WTC11 (cell line): ENCODE results near the gene LONP2. TPM values are rescaled to one million over a fixed set of nuclear protein-coding genes. Genes with fewer than 3 reads are reported as not detected.

Experiments used
- ATAC-seq: fragments of 200-7000 bp; cut with Tn5 transposase; 2 replicates; pipeline ENCODE4 v1.10.0; 2021; ENCODE audit warnings: mild to moderate bottlenecking, moderate library complexity
- CTCF ChIA-PET: fragments of 300-600 bp; sonication (Branson Sonifier 250); formaldehyde crosslinking; loops from one replicate; lab custom pipeline; 2021; ENCODE audit warnings: antibody characterized with exemption; lab: Charles Lee
- POLR2A ChIA-PET: fragments of 350-600 bp; sonication (Branson Sonifier 250); formaldehyde crosslinking; loops from one replicate; lab custom pipeline; 2021; ENCODE audit warnings: antibody characterized with exemption; lab: Charles Lee
- DNase-seq: peaks from one replicate; pipeline ENCODE4 v3.0.0; 2021; ENCODE audit warnings: low spot score
- H3K27ac Mint-ChIP-seq: 2 replicates; pipeline ENCODE4 v1.8.0; 2021; ENCODE audit warnings: mixed read lengths
- H3K27me3 Mint-ChIP-seq: 2 replicates; pipeline ENCODE4 v1.8.0; 2021; ENCODE audit warnings: low read depth, mild to moderate bottlenecking, moderate library complexity, mixed read lengths
- H3K36me3 Mint-ChIP-seq: 2 replicates; pipeline ENCODE4 v1.8.0; 2021; ENCODE audit warnings: mixed read lengths
- H3K4me1 Mint-ChIP-seq: 2 replicates; pipeline ENCODE4 v1.8.0; 2022; ENCODE audit warnings: mixed read lengths
- H3K4me3 Mint-ChIP-seq: 2 replicates; pipeline ENCODE4 v1.8.0; 2021; ENCODE audit warnings: mild to moderate bottlenecking, moderate library complexity, mixed read lengths
- H3K9me3 Mint-ChIP-seq: 2 replicates; pipeline ENCODE4 v1.8.0; 2021; ENCODE audit warnings: mixed read lengths
- CDX4 ChIP-seq: fragments of 250-450 bp; sonication (Bioruptor Pico); IDR thresholded peaks from 2 replicates; pipeline ENCODE4 v1.9.0; 2021; ENCODE audit warnings: moderate library complexity, mild to moderate bottlenecking, inconsistent platforms, borderline replicate concordance
- ESRRA ChIP-seq: sonication (generic); formaldehyde crosslinking; IDR thresholded peaks from 2 replicates; pipeline ENCODE4 v1.8.1; 2022; ENCODE audit warnings: mild to moderate bottlenecking, missing genetic modification reagents, borderline replicate concordance
- ETV6 ChIP-seq: sonication (generic); formaldehyde crosslinking; IDR thresholded peaks from 2 replicates; pipeline ENCODE4 v1.8.1; 2022; ENCODE audit warnings: mild to moderate bottlenecking, missing genetic modification reagents
- FOXP4 ChIP-seq: sonication (generic); formaldehyde crosslinking; IDR thresholded peaks from 2 replicates; pipeline ENCODE4 v1.8.0; 2022; ENCODE audit warnings: mild to moderate bottlenecking, missing genetic modification reagents
- GRHL2 ChIP-seq: fragments of 250-450 bp; sonication (Bioruptor Pico); IDR thresholded peaks from 2 replicates; pipeline ENCODE4 v1.8.0; 2022; ENCODE audit warnings: mild to moderate bottlenecking, moderate library complexity; ENCODE audit not compliant: insufficient replicate concordance, severe bottlenecking
- IRF1 ChIP-seq: sonication (generic); formaldehyde crosslinking; IDR thresholded peaks from 2 replicates; pipeline ENCODE4 v1.8.0; 2023; ENCODE audit warnings: missing genetic modification reagents
- MXD4 ChIP-seq: fragments of 250-450 bp; sonication (Bioruptor Pico); IDR thresholded peaks from 2 replicates; pipeline ENCODE4 v1.8.0; 2021; ENCODE audit warnings: mild to moderate bottlenecking, moderate library complexity, borderline replicate concordance
- NR1H2 ChIP-seq: sonication (generic); formaldehyde crosslinking; IDR thresholded peaks from 2 replicates; pipeline ENCODE4 v1.9.0; 2021; ENCODE audit warnings: mild to moderate bottlenecking, moderate library complexity, missing genetic modification reagents
- OVOL2 ChIP-seq: fragments of 250-450 bp; sonication (Bioruptor Pico); IDR thresholded peaks from 2 replicates; pipeline ENCODE4 v1.9.0; 2021; ENCODE audit warnings: mild to moderate bottlenecking, borderline replicate concordance
- TP53 ChIP-seq: sonication (generic); formaldehyde crosslinking; IDR thresholded peaks from 2 replicates; pipeline ENCODE4 v1.8.1; 2023; ENCODE audit warnings: mild to moderate bottlenecking, missing genetic modification reagents
- ZNF263 ChIP-seq: sonication (generic); formaldehyde crosslinking; IDR thresholded peaks from 2 replicates; pipeline ENCODE4 v1.8.1; 2022; ENCODE audit warnings: low read depth, mild to moderate bottlenecking, moderate library complexity, missing genetic modification reagents
- ZNF671 ChIP-seq: fragments of 250-450 bp; sonication (Bioruptor Pico); IDR thresholded peaks from 2 replicates; pipeline ENCODE4 v1.8.0; 2021; ENCODE audit warnings: mild to moderate bottlenecking
- total RNA-seq: library from RNA; stranded (reverse); gene quantifications from 3 replicates; pipeline ENCODE4 v1.2.3, GENCODE V29; 2021
- TF ChIP-seq, protein P1 (sequence below): sonication (generic); formaldehyde crosslinking; conservative IDR thresholded peaks from 2 replicates; pipeline ENCODE4 v1.8.1; 2022; ENCODE audit warnings: mild to moderate bottlenecking, missing genetic modification reagents
- TF ChIP-seq, protein P2 (sequence below): sonication (generic); formaldehyde crosslinking; IDR thresholded peaks from 2 replicates; pipeline ENCODE4 v1.8.0; 2022; ENCODE audit warnings: mild to moderate bottlenecking, missing genetic modification reagents
- TF ChIP-seq, protein P3 (sequence below): sonication (generic); formaldehyde crosslinking; IDR thresholded peaks from 2 replicates; pipeline ENCODE4 v1.8.1; 2022; ENCODE audit warnings: missing genetic modification reagents, borderline replicate concordance

The LONP2 gene
- total RNA-seq, 1 experiment from 2014 or later, result 28.4 TPM

- DNase-seq, result no peak
- peaks cover 24% of the 10 kb centered on the region for H3K9me3 Mint-ChIP-seq
- H3K4me1 Mint-ChIP-seq, result peaks cover 46% of the 10 kb centered on the region
- ATAC-seq, result no peak
- ChIA-PET CTCF (interaction anchor here (0.9 to 1.7 kb wide), 2 partner anchors 17 to 306 kb away, joined by 3 to 5 read pairs; no protein-coding TSS in a partner anchor), POLR2A (no interaction called here)
- H3K4me3 Mint-ChIP-seq, result no peak overlapping the region
- H3K36me3 Mint-ChIP-seq, result peaks cover 36% of the 10 kb centered on the region
- no peaks in the 10 kb centered on the region for H3K27me3 Mint-ChIP-seq
- no peak for TF ChIP-seq IRF1
- no peak for TF ChIP-seq FOXP4
- TF ChIP-seq ZNF263 (CRISPR knock-in tag), result no peak
- no peak for TF ChIP-seq MXD4 (CRISPR knock-in tag)
- TF ChIP-seq, protein P1, sequence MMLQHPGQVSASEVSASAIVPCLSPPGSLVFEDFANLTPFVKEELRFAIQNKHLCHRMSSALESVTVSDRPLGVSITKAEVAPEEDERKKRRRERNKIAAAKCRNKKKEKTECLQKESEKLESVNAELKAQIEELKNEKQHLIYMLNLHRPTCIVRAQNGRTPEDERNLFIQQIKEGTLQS (CRISPR knock-in tag), result no peak
- TF ChIP-seq CDX4 (CRISPR knock-in tag), result no peak
- TF ChIP-seq ESRRA (CRISPR knock-in tag), result no peak
- TF ChIP-seq TP53 (CRISPR knock-in tag), result no peak
- TF ChIP-seq OVOL2 (CRISPR knock-in tag), result no peak
- no peak for TF ChIP-seq ZNF671
- TF ChIP-seq, all 79 proteins: peak for 0
- peak overlapping the region; percentile 66; the same call in 1 of the 2 replicates for H3K27ac Mint-ChIP-seq
Observed at GRCh38 chr16:48317026-48317425, 72.9 kb downstream of the LONP2 start.

DNA sequence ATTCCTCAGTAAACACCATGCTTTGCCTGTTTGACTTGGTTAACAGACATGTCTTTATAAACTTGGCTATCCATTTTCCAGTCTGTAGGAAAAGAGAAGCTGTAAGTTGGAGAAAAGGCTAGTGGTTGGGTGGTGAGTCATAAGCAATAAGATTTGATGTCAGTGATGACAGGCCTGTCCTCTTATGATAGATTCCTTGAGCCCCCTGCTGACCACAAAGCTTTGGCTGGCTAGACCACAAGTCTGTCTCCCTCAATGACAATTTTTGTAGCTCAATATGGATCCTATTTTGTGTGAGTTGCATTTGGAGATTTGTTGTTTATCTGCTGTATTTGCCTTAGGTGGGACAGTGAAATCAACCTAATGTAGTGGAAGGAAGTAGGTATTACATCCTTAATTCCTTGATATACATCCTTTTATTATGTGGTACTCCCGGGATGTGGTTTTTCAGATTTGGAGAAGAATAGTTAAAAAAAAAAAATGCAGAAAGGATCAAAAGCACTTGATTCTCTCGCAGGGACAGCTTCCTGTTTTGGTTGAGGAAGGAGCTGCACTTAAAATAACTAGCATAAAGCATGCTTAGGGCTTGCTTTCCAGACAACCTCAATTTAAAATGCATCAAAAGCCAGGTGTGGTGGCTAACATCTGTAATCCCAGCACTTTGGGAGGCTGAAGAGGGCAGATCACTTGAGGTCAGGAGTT, 73.7 kb downstream of the LONP2 start:
- no peaks in the 10 kb centered on the region for H3K27me3 Mint-ChIP-seq
- no peak for DNase-seq
- TF ChIP-seq, protein P2, sequence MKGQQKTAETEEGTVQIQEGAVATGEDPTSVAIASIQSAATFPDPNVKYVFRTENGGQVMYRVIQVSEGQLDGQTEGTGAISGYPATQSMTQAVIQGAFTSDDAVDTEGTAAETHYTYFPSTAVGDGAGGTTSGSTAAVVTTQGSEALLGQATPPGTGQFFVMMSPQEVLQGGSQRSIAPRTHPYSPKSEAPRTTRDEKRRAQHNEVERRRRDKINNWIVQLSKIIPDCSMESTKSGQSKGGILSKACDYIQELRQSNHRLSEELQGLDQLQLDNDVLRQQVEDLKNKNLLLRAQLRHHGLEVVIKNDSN (CRISPR knock-in tag), result no peak
- no peak for TF ChIP-seq NR1H2 (CRISPR knock-in tag)
- H3K4me1 Mint-ChIP-seq, result peaks cover 40% of the 10 kb centered on the region
- peaks cover 17% of the 10 kb centered on the region for H3K9me3 Mint-ChIP-seq
- peak overlapping the region; percentile 91 for H3K27ac Mint-ChIP-seq
- H3K36me3 Mint-ChIP-seq, result peaks cover 32% of the 10 kb centered on the region
- no peak for ATAC-seq
- ChIA-PET CTCF (interaction anchor here (0.9 to 1.7 kb wide), 3 partner anchors 16 to 305 kb away, joined by 3 to 5 read pairs (median 4); no protein-coding TSS in a partner anchor), POLR2A (no interaction called here)
- no peak overlapping the region for H3K4me3 Mint-ChIP-seq

GRCh38 chr16:48318630-48319029, 74.5 kb downstream of the LONP2 start:
- TF ChIP-seq FOXP4, result peak; percentile 74; the same call in 1 of the 2 replicates
- TF ChIP-seq, protein P3, sequence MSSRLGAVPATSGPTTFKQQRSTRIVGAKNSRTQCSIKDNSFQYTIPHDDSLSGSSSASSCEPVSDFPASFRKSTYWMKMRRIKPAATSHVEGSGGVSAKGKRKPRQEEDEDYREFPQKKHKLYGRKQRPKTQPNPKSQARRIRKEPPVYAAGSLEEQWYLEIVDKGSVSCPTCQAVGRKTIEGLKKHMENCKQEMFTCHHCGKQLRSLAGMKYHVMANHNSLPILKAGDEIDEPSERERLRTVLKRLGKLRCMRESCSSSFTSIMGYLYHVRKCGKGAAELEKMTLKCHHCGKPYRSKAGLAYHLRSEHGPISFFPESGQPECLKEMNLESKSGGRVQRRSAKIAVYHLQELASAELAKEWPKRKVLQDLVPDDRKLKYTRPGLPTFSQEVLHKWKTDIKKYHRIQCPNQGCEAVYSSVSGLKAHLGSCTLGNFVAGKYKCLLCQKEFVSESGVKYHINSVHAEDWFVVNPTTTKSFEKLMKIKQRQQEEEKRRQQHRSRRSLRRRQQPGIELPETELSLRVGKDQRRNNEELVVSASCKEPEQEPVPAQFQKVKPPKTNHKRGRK (CRISPR knock-in tag), result 0 out of 2 replicates have a peak, but pooled peaks have one; percentile 31
- TF ChIP-seq ETV6 (CRISPR knock-in tag), result 0 out of 2 replicates have a peak, but pooled peaks have one; percentile 46
- TF ChIP-seq GRHL2 (CRISPR knock-in tag), result no peak
- Mint-ChIP-seq H3K27ac (peak overlapping the region; percentile 97), H3K9me3 (peaks cover 9% of the 10 kb centered on the region), H3K4me1 (peaks cover 40% of the 10 kb centered on the region), H3K27me3 (no peaks in the 10 kb centered on the region), H3K36me3 (peaks cover 24% of the 10 kb centered on the region), H3K4me3 (no peak overlapping the region)
- ATAC-seq, result peak; percentile 96
- ChIA-PET CTCF (interaction anchor here (0.6 to 1.7 kb wide), 4 partner anchors 111 to 312 kb away, joined by 3 to 5 read pairs (median 4); no protein-coding TSS in a partner anchor), POLR2A (interaction anchor here (0.7 kb wide), 1 partner anchor 468 kb away, joined by 3 read pairs; no protein-coding TSS in a partner anchor)
- DNase-seq, result peak; percentile 18
